ENCODE results near the gene ALKBH6.

The ALKBH6 gene

DNA sequence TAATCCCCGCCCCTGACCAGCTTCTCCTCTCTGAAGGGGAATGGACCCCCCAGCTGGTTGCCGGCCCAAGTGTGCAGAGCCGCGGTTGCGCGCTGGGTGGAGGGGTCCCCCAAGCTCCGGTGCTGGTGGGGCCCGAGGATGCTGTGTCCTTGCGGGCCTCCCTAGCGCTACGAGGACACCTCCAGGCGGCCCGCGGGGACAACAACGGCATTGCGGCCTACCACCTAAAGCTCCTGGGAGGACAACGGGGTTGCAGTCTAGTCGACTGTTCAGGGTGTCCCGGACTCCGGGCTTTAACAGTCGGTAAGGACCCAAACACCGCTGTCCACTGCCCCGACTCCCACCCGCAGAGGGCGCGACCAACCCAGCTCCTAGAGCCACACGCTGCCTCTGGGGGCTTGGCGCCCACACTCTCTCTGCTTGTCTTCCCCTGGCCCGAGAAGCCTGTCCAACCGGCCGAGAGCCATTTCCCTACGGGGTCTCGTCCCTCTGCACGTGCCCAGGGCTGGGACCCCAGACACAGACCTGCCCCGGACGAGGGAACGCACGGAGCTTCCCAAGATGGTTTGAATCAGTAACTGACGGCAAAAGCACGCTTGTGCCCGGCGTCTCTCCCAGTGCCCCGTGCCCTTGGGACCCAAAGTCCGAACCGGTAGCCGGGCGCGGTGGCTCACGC lies 20.0 kb downstream of the ALKBH6 start:
- Histone ChIP-seq H3K4me1 (ENCODE audit: insufficient read depth, low read length) (peaks cover 29% of the 10 kb centered on the region), H3K79me2 (ENCODE audit: insufficient read depth, low read length) (peaks cover 32% of the 10 kb centered on the region), H4K20me1 (ENCODE audit: insufficient read depth, low read length) (peaks cover 17% of the 10 kb centered on the region; the same call in 1 of the 2 replicates), H3K36me3 (ENCODE audit: insufficient read depth, low read length) (peaks cover 15% of the 10 kb centered on the region), H3K27ac (ENCODE audit: low read length) (no peak overlapping the region), H3K4me2 (ENCODE audit: insufficient read depth, low read length) (peak overlapping the region; percentile 91), H3K9ac (ENCODE audit: low read depth, low read length) (peak overlapping the region; percentile 79; the same call in 1 of the 2 replicates), H3K4me3 (ENCODE audit: low read depth in 1 of 2, low read length in 2 of 2) (peak overlapping the region in 1 of 2 experiments; percentile 23; a peak in 2 of 4 replicates), H2AFZ (ENCODE audit: low read depth, low read length) (no peak overlapping the region), H3K9me3 (ENCODE audit: insufficient read depth, low read length, severe bottlenecking) (no peaks in the 10 kb centered on the region), H3K27me3 (ENCODE audit: insufficient read depth, low read length, poor library complexity) (no peaks in the 10 kb centered on the region)
- DNase-seq = no peak
- ATAC-seq (ENCODE audit: insufficient read depth, low read depth) = no peak
- no peak for TF ChIP-seq EZH2 (IDR thresholded peaks at IDR 0.05; ENCODE audit: borderline replicate concordance, low read depth, low read length, severe bottlenecking)
- TF ChIP-seq, protein P1, sequence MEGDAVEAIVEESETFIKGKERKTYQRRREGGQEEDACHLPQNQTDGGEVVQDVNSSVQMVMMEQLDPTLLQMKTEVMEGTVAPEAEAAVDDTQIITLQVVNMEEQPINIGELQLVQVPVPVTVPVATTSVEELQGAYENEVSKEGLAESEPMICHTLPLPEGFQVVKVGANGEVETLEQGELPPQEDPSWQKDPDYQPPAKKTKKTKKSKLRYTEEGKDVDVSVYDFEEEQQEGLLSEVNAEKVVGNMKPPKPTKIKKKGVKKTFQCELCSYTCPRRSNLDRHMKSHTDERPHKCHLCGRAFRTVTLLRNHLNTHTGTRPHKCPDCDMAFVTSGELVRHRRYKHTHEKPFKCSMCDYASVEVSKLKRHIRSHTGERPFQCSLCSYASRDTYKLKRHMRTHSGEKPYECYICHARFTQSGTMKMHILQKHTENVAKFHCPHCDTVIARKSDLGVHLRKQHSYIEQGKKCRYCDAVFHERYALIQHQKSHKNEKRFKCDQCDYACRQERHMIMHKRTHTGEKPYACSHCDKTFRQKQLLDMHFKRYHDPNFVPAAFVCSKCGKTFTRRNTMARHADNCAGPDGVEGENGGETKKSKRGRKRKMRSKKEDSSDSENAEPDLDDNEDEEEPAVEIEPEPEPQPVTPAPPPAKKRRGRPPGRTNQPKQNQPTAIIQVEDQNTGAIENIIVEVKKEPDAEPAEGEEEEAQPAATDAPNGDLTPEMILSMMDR (IDR thresholded peaks at IDR 0.05; ENCODE audit: borderline replicate concordance, extremely low read depth, low read length, poor library complexity, severe bottlenecking) = no peak

GRCh38 chr19:35992907-35993765 lies 20.9 kb downstream of the ALKBH6 start:
- no peak for DNase-seq
- no peak for ATAC-seq (ENCODE audit: insufficient read depth, low read depth)
- Histone ChIP-seq H3K27me3 (ENCODE audit: insufficient read depth, low read length, poor library complexity) (no peaks in the 10 kb centered on the region), H3K4me1 (ENCODE audit: insufficient read depth, low read length) (peaks cover 26% of the 10 kb centered on the region), H3K79me2 (ENCODE audit: insufficient read depth, low read length) (peaks cover 30% of the 10 kb centered on the region), H2AFZ (ENCODE audit: low read depth, low read length) (no peak overlapping the region), H3K9me3 (ENCODE audit: insufficient read depth, low read length, severe bottlenecking) (no peaks in the 10 kb centered on the region), H3K4me2 (ENCODE audit: insufficient read depth, low read length) (no peak overlapping the region), H3K4me3 (ENCODE audit: low read depth in 1 of 2, low read length in 2 of 2) (no peak overlapping the region), H3K36me3 (ENCODE audit: insufficient read depth, low read length) (peaks cover 11% of the 10 kb centered on the region), H3K27ac (ENCODE audit: low read length) (no peak overlapping the region), H3K9ac (ENCODE audit: low read depth, low read length) (no peak overlapping the region), H4K20me1 (ENCODE audit: insufficient read depth, low read length) (peaks cover 17% of the 10 kb centered on the region; the same call in 1 of the 2 replicates)
- TF ChIP-seq, protein P1 (IDR thresholded peaks at IDR 0.05; ENCODE audit: borderline replicate concordance, extremely low read depth, low read length, poor library complexity, severe bottlenecking) = no peak
- no peak for TF ChIP-seq EZH2 (IDR thresholded peaks at IDR 0.05; ENCODE audit: borderline replicate concordance, low read depth, low read length, severe bottlenecking)

GRCh38 chr19:35991731-35992450 lies 22.1 kb downstream of the ALKBH6 start:
- Histone ChIP-seq H3K4me1 (ENCODE audit: insufficient read depth, low read length) (peaks cover 25% of the 10 kb centered on the region), H3K4me3 (ENCODE audit: low read depth in 1 of 2, low read length in 2 of 2) (no peak overlapping the region), H3K27ac (ENCODE audit: low read length) (no peak overlapping the region), H3K27me3 (ENCODE audit: insufficient read depth, low read length, poor library complexity) (peaks cover 8% of the 10 kb centered on the region), H2AFZ (ENCODE audit: low read depth, low read length) (no peak overlapping the region), H4K20me1 (ENCODE audit: insufficient read depth, low read length) (peaks cover 15% of the 10 kb centered on the region; the same call in 1 of the 2 replicates), H3K9ac (ENCODE audit: low read depth, low read length) (no peak overlapping the region), H3K79me2 (ENCODE audit: insufficient read depth, low read length) (peaks cover 22% of the 10 kb centered on the region), H3K9me3 (ENCODE audit: insufficient read depth, low read length, severe bottlenecking) (no peaks in the 10 kb centered on the region), H3K4me2 (ENCODE audit: insufficient read depth, low read length) (no peak overlapping the region), H3K36me3 (ENCODE audit: insufficient read depth, low read length) (peaks cover 4% of the 10 kb centered on the region; the same call in 1 of the 2 replicates)
- TF ChIP-seq EZH2 (IDR thresholded peaks at IDR 0.05; ENCODE audit: borderline replicate concordance, low read depth, low read length, severe bottlenecking) = no peak
- TF ChIP-seq, protein P1 (IDR thresholded peaks at IDR 0.05; ENCODE audit: borderline replicate concordance, extremely low read depth, low read length, poor library complexity, severe bottlenecking) = no peak
- DNase-seq = no peak
- ATAC-seq (ENCODE audit: insufficient read depth, low read depth) = no peak
